Measurements from ENCODE around the gene TUBB1.

The TUBB1 gene

DNA sequence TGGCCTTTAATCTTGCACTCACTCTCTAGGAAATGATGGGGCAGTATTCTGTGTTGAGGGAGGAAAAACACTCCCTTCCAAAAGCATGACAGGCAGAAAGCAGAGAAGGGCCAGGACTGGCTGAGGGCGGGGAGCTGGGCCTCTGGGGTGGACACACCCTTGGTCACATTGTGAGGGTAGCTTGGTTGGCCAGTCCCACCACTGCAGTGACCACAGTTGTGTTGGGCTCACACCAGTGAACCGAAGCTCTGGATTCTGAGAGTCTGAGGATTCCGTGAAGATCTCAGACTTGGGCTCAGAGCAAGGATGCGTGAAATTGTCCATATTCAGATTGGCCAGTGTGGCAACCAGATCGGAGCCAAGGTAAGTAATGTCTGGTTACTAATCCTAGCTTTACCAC is at the start of gene TUBB1:
Gene TUBB1 (plus strand): TSS at position 213 of the 400 bp plus-strand sequence. CDS start 94 bp downstream, at position 307.
- H3K9ac ChIP-seq, result no peak within 1 kb of the TSS
- H3K4me2 ChIP-seq (ENCODE audit: low read length), result no peak within 1 kb of the TSS
- H3K4me3 ChIP-seq (ENCODE audit: low read depth, low read length), result no peak within 1 kb of the TSS
- peaks cover under 1% of the 10 kb centered on the region for H3K4me1 ChIP-seq
- H3K27me3 ChIP-seq (ENCODE audit: control insufficient read depth, insufficient read depth, low read length), result no peaks in the 10 kb centered on the region
- no peaks in the 10 kb centered on the region for H3K9me3 ChIP-seq (ENCODE audit: control insufficient read depth, low read length)
- H3K36me3 ChIP-seq (ENCODE audit: control insufficient read depth, insufficient read depth, low read length), result no peaks in the 10 kb centered on the region
- no peak within 1 kb of the TSS for H3K27ac ChIP-seq
- H3K79me2 ChIP-seq, result peaks cover 6% of the 10 kb centered on the region
- no peak within 1 kb of the TSS for H2AFZ ChIP-seq
- TF ChIP-seq, protein P1, sequence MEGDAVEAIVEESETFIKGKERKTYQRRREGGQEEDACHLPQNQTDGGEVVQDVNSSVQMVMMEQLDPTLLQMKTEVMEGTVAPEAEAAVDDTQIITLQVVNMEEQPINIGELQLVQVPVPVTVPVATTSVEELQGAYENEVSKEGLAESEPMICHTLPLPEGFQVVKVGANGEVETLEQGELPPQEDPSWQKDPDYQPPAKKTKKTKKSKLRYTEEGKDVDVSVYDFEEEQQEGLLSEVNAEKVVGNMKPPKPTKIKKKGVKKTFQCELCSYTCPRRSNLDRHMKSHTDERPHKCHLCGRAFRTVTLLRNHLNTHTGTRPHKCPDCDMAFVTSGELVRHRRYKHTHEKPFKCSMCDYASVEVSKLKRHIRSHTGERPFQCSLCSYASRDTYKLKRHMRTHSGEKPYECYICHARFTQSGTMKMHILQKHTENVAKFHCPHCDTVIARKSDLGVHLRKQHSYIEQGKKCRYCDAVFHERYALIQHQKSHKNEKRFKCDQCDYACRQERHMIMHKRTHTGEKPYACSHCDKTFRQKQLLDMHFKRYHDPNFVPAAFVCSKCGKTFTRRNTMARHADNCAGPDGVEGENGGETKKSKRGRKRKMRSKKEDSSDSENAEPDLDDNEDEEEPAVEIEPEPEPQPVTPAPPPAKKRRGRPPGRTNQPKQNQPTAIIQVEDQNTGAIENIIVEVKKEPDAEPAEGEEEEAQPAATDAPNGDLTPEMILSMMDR (IDR thresholded peaks at IDR 0.05), result no peak

GRCh38 chr20:58969439-58969838 is 49.8 kb upstream of the TUBB1 start:
- Histone ChIP-seq H3K27ac (no peak overlapping the region), H3K9ac (no peak overlapping the region)
- TF ChIP-seq, protein P1 (IDR thresholded peaks at IDR 0.05), result no peak

GRCh38 chr20:58970146-58970545 is 49.1 kb upstream of the TUBB1 start:
- Histone ChIP-seq H3K36me3 (ENCODE audit: control insufficient read depth, insufficient read depth, low read length) (no peaks in the 10 kb centered on the region), H3K27me3 (ENCODE audit: control insufficient read depth, insufficient read depth, low read length) (no peaks in the 10 kb centered on the region), H3K4me1 (no peaks in the 10 kb centered on the region), H3K4me3 (ENCODE audit: low read depth, low read length) (no peak overlapping the region), H3K9ac (no peak overlapping the region), H3K4me2 (ENCODE audit: low read length) (no peak overlapping the region), H3K79me2 (no peaks in the 10 kb centered on the region), H3K9me3 (ENCODE audit: control insufficient read depth, low read length) (peaks cover 1% of the 10 kb centered on the region), H2AFZ (no peak overlapping the region), H3K27ac (no peak overlapping the region)
- TF ChIP-seq, protein P1 (IDR thresholded peaks at IDR 0.05), result no peak

More at GRCh38 chr20:58969439-58969838, 49.8 kb upstream of the TUBB1 start:
- H3K4me2 ChIP-seq (ENCODE audit: low read length), result no peak overlapping the region
- no peaks in the 10 kb centered on the region for H3K36me3 ChIP-seq (ENCODE audit: control insufficient read depth, insufficient read depth, low read length)
- H2AFZ ChIP-seq, result no peak overlapping the region
- H3K9me3 ChIP-seq (ENCODE audit: control insufficient read depth, low read length), result no peaks in the 10 kb centered on the region
- H3K4me3 ChIP-seq (ENCODE audit: low read depth, low read length), result no peak overlapping the region
- no peaks in the 10 kb centered on the region for H3K4me1 ChIP-seq
- no peaks in the 10 kb centered on the region for H3K27me3 ChIP-seq (ENCODE audit: control insufficient read depth, insufficient read depth, low read length)
- H3K79me2 ChIP-seq, result no peaks in the 10 kb centered on the region

DNA sequence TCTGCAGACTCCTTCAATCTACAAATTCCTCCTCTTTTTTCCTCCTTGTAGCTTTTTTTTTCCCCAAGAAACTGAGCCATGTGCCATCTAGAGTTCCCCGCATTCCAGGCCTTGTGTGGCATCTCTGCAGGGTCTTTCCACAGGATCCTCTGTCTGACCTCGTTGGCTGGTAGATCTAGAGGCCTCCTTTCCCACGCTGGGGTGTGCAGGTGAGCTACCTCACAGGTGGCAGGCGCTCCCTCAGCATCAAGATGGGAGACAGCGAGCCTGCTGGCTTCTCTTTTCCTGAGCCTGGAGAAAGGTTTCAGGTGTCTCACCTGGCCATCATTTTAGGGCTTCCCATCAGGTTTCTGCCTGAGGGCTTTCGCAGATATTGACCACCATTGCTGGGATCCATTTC is 47.8 kb upstream of the TUBB1 start:
- Histone ChIP-seq H3K4me2 (ENCODE audit: low read length) (no peak overlapping the region), H3K9me3 (ENCODE audit: control insufficient read depth, low read length) (peaks cover 3% of the 10 kb centered on the region), H3K4me3 (ENCODE audit: low read depth, low read length) (no peak overlapping the region), H3K36me3 (ENCODE audit: control insufficient read depth, insufficient read depth, low read length) (no peaks in the 10 kb centered on the region), H3K27me3 (ENCODE audit: control insufficient read depth, insufficient read depth, low read length) (no peaks in the 10 kb centered on the region), H3K79me2 (no peaks in the 10 kb centered on the region), H3K27ac (no peak overlapping the region), H3K4me1 (no peaks in the 10 kb centered on the region), H2AFZ (no peak overlapping the region), H3K9ac (no peak overlapping the region)
- TF ChIP-seq, protein P1 (IDR thresholded peaks at IDR 0.05), result no peak

DNA sequence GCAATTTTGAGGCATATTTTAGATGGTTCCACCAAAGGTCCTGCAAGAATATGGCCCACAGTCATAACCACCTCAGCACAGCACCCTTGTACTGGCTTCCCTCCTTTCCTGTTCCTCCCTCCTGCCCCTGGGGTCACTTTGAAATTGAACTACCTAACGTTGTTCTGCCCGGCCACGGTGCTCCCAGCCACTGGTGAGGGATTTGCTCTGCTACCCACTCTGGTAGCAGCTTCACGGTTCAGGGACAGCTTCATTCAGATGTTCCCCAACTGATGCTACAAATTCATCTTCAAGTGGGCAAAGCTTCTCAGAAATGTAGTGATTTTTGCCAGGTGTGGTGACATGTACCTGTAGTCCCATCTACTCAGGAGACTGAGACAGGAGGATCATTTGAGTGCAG is 46.0 kb upstream of the TUBB1 start:
- H2AFZ ChIP-seq, result no peak overlapping the region
- H3K4me2 ChIP-seq (ENCODE audit: low read length), result no peak overlapping the region
- H3K9ac ChIP-seq, result no peak overlapping the region
- H3K4me3 ChIP-seq (ENCODE audit: low read depth, low read length), result no peak overlapping the region
- no peaks in the 10 kb centered on the region for H3K4me1 ChIP-seq
- H3K27me3 ChIP-seq (ENCODE audit: control insufficient read depth, insufficient read depth, low read length), result no peaks in the 10 kb centered on the region
- TF ChIP-seq, protein P1 (IDR thresholded peaks at IDR 0.05), result no peak
- no peak overlapping the region for H3K27ac ChIP-seq
- peaks cover 3% of the 10 kb centered on the region for H3K9me3 ChIP-seq (ENCODE audit: control insufficient read depth, low read length)
- no peaks in the 10 kb centered on the region for H3K79me2 ChIP-seq
- no peaks in the 10 kb centered on the region for H3K36me3 ChIP-seq (ENCODE audit: control insufficient read depth, insufficient read depth, low read length)
